GM19468 (cell line): ENCODE data around the gene KLHL6.
"Not testable (repeated sequence)": the region's sequence is repeated elsewhere in the genome, so short reads cannot be mapped to it uniquely, and the experiment has no call there.

Source experiments
- ATAC-seq: cut with Tn5 transposase; IDR thresholded peaks from one replicate; pipeline ENCODE4 v1.9.1; 2021; ENCODE audit warnings: mild to moderate bottlenecking, moderate library complexity, moderate number of reproducible peaks; ENCODE audit not compliant: unreplicated experiment; ENCODE audit errors: extremely low read depth

The KLHL6 gene

GRCh38 chr3:183460081-183461055, 95.1 kb downstream of the KLHL6 start:
- no peak for ATAC-seq

GRCh38 chr3:183455089-183455488, 100.4 kb downstream of the KLHL6 start:
- ATAC-seq: no peak

GRCh38 chr3:183454064-183454463, 101.4 kb downstream of the KLHL6 start:
- no peak for ATAC-seq

GRCh38 chr3:183449791-183450190, 105.7 kb downstream of the KLHL6 start:
- ATAC-seq: no peak

GRCh38 chr3:183449391-183449790, 106.1 kb downstream of the KLHL6 start:
- ATAC-seq: no peak

- ATAC-seq: no peak
These were observed 107.0 kb downstream of the KLHL6 start for GRCh38 chr3:183448369-183449128.

GRCh38 chr3:183447206-183448001, 108.1 kb downstream of the KLHL6 start:
- ATAC-seq: no peak

GRCh38 chr3:183446838-183447205, 108.7 kb downstream of the KLHL6 start:
- ATAC-seq: no peak

- no peak for ATAC-seq
These were observed 110.8 kb downstream of the KLHL6 start for GRCh38 chr3:183444748-183445147.

- ATAC-seq: no peak
These were observed 111.8 kb downstream of the KLHL6 start for GRCh38 chr3:183443395-183444385.

- ATAC-seq: no peak
These were observed 112.5 kb downstream of the KLHL6 start for GRCh38 chr3:183442994-183443393.

GRCh38 chr3:183440521-183440920, 115.0 kb downstream of the KLHL6 start:
- ATAC-seq: not testable (repeated sequence)

- no peak for ATAC-seq
These were observed 116.0 kb downstream of the KLHL6 start for GRCh38 chr3:183439515-183439914.

GRCh38 chr3:183438735-183439134, 116.8 kb downstream of the KLHL6 start:
- no peak for ATAC-seq

- ATAC-seq: no peak
These were observed 117.6 kb downstream of the KLHL6 start for GRCh38 chr3:183437666-183438564.
